COLO668 (cell line): ENCODE results near the gene APPL2.
"Not testable (repeated sequence)": the region's sequence is repeated elsewhere in the genome, so short reads cannot be mapped to it uniquely, and the experiment has no call there.

Source experiments
- DNase-seq: peaks from one replicate; lab custom pipeline; 2025; ENCODE audit not compliant: unreplicated experiment; lab: John Stamatoyannopoulos, UW

The APPL2 gene

DNA sequence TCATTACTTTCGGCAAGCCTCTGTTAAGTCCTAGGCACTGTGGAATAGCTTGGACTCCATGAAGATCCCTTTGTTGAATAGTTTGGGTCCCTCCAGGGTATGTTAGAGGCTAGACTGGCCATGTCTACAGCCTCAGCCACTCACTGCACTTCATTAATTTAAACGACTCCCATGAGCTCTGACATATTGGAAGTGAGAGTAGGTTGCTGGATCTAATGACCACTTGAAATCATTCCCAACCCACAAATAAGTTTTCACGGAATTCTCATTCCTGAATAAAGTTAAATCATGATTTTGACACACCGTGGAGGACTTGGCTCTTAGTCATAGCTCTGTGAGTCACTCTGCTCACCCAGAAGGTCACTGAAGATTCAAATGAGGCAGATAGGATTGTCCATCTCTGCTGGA lies 21.4 kb upstream of the APPL2 start:
- no peak for DNase-seq

DNA sequence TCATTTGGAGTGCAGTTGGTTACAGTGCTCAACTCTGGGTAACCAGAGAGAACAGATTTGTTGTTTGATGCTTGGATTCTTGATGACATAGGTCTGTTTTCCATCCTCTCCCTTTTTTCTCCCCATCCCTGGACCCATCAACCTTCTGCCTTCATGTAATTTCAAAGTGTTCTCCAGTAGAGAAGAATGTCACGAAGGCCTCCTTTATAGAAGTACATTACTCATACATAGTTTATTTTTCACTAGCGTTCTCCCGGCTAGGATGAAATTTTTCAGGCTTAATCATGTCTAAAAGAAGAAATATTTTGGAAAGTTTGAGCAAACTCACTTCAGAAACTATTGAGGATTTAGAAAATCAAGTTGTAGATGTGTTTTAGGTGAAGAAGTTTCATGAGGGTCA lies 20.9 kb upstream of the APPL2 start:
- DNase-seq: no peak

DNA sequence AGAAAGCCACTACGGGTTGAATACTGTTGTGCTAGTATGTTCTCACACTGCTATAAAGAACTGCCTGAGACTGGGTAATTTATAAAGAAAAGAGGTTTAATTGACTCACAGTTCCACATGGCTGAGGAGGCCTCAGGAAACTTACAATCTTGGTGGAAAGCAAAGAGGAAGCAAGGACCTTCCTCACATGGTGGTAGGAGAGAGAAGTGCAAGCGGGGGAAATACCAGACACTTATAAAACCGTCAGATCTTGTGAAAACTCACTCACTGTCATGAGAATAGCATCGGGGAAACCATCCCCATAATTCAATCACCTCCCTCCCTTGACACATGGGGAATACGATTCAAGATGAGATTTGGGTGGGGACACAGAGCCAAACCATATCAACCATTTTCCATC lies 20.5 kb upstream of the APPL2 start:
- DNase-seq: not testable (repeated sequence)

DNA sequence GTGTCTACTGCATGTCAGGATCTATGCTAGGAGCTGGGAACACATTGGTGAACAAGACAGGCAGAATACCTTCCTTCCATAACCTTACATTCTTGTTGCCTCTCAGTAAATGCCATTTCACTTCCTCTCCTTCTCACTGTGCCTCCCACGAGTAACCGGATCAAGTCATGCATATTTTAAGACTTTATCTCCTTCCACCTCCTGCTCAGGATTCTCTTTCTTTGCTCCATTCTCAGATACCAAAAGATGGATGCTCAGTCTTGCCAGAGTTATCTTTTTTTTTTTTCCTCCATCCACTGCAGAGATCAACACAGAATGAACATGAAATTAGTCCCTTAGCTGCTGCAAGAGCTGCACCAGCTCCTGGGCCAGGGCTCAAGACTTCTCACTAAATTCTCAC lies 20.0 kb upstream of the APPL2 start:
- DNase-seq: no peak

DNA sequence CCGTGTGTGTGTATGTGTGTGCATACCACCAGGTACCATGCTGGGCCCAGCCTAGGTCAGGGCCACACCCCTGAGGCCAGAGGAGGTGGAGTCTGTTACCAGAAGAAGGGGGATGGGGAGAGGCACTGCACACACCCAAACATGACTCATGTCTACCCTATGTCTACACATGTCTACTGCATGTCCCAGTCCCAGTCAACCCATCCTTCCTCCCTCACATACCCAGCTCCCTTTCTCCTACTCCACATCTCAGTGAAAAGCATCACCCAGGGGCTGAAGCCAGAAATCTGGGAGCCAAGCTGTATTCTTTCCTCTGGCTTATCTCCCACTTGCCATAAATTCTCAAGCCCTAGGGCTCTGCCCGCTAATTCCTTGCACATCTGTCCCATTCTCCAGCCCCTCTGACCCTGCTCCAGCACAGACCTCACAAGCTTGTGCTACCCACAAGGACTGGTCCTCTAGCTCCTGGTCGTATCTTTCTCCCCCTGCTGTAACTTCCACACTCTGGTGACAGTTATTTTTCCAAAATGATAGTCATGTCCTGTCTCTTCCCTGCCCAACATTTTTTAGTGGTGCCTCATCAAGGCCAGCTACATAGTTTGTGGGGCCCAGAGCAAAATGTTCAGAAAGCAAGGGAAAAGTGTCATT lies 18.0 kb upstream of the APPL2 start:
- no peak for DNase-seq

DNA sequence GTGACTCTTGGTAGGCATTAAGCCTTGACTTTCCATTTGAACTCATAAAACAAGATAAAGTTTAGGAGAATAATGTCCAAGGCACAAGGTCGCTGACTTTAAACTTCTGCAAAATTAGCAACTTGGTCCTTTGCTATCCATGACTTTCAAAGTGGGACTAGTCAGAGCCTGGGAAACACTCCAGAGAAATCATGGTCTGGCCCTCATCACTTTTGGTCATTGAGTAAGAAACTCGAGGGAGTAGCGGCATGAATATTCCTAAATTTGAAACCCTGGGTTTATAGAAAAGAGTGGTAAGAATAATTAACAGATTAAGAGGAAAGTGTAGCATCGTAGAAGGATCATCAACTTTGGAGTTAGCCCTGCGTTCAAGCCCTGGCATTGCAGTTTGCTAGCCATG lies 16.9 kb upstream of the APPL2 start:
- no peak for DNase-seq

DNA sequence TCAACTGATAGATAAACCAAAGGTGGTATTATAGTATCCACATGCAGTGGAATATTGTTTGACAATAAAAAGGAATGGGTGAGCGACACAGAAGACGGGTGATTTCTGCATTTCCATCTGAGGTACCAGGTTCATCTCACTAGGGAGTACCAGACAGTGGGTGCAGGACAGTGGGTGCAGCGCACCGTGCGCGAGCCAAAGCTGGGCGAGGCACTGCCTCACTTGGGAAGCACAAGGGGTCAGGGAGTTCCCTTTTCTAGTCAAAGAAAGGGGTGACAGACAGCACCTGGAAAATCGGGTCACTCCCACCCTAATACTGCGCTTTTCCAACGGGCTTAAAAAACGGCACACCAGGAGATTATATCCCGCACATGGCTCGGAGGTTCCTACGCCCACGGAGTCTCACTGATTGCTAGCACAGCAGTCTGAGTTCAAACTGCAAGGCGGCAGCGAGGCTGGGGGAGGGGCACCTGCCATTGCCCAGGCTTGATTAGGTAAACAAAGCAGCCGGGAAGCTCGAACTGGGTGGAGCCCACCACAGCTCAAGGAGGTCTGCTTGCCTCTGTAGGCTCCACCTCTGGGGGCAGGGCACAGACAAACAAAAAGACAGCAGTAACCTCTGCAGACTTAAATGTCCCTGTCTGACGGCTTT lies 9.9 kb upstream of the APPL2 start:
- DNase-seq: not testable (repeated sequence)

DNA sequence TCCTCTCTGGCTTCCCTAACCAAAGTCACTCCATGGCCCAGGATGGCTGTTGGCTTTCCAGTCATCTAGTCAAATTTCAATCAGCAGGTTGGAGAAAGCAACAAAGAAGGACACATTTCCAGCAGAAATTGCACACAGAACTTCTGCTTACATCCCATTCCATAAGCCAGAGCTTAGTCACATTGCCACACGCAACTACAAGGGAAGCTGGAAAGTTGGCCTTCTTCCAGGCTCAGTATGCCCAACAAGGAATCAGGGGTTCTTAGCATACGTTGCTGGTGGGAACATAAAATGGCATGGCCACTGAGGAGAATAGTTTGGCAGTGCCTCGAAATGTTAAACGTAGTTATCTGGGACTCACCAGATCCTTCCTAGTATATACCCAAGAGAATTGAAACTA lies 9.3 kb upstream of the APPL2 start:
- DNase-seq: no peak

DNA sequence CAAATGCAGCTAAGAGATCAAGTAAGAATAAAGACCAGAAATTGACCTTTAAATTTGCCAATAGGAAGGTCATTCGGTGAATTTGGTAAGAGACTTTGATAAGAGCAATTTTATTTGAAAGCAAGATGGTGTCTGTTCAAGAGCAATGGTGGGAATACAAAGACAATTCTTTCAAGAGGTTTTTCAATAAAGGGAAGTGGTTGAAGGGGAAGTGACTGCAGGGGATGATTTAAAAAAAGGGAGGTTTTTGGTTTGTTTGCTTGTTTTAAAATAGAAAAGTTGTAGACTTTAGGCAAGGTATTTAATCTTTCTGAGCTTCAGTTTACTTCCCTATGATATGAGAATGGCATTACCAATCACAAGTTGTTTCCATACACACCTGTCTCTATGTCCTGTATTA lies 4.3 kb upstream of the APPL2 start:
- DNase-seq: no peak

DNA sequence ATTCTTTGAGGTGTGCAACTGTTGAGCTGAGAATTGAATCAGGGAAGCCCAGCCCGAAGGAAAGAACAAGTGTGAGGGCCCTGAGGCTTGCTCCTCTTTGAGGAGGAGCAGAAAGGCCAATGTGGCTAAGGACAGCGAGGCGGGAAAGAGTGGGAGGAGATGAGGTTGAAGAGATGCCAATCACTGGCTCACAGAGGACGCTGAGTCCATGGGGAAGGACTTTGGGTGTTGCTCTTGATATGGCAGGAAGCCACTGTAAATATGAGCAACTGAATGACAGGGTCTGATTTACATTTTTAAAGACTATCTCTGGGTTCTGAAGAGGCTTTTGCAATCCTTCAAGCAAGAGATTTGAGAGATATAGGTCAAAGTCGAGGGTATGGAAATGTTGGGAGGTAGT lies 3.3 kb upstream of the APPL2 start:
- no peak for DNase-seq

DNA sequence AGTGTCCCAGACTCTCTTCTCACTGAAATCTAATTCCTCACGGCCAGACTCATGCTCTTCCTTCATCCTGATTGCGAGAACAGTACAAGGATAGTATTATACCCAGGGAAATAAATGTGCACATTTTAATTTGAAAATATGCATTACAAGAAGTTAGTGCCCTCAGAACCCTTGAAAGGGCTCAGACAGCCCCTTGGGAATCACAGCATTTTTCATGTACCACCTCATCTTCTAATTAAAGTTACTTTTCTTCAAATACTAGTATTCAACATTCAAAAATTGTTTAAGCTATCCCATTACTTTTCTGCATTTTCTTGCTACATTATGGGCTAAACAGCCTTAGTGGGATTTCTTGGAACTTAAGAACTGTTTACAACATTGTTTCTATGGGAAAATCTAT lies 1.7 kb upstream of the APPL2 start:
- DNase-seq: no peak

DNA sequence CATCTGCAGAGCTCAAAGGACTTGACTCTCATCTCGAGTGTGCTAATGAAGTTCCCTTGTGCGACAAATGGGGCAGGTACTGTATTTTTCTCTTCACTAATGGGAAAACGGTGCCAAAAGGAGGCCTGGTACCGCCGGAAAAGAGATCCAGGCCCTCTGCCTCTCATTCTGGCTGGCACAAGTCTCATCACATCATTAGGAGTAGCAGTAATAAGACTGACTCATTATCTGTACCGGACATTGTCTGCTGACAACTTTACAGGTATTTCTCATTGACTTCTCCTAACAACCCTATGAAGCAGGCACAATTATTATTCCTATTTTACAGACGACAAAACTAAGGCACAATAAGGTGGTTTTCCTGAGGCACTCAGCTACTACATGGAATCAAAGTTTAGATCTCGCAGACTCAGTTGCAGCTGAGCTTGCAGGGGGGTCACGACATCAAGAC lies 668 bp downstream of the APPL2 start:
- DNase-seq: no peak

DNA sequence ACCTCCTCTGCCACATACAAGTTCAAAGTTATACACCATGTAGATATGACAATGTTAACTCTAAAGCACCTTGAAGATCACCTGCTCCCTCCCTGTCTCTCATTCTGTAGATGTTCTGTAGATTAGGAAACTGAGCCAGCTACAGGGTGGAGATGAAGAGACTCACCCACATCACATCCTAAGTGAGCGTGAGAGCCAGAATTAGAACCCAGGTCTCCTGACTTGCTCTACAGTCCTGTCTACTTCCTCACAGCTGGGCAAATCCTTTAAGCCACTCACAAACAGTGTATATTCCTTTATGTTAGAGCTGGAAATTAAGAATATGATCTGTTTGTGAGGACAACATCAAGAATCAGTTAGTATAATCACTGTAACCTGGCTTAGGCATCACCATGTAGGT lies 1.8 kb downstream of the APPL2 start:
- DNase-seq: no peak

DNA sequence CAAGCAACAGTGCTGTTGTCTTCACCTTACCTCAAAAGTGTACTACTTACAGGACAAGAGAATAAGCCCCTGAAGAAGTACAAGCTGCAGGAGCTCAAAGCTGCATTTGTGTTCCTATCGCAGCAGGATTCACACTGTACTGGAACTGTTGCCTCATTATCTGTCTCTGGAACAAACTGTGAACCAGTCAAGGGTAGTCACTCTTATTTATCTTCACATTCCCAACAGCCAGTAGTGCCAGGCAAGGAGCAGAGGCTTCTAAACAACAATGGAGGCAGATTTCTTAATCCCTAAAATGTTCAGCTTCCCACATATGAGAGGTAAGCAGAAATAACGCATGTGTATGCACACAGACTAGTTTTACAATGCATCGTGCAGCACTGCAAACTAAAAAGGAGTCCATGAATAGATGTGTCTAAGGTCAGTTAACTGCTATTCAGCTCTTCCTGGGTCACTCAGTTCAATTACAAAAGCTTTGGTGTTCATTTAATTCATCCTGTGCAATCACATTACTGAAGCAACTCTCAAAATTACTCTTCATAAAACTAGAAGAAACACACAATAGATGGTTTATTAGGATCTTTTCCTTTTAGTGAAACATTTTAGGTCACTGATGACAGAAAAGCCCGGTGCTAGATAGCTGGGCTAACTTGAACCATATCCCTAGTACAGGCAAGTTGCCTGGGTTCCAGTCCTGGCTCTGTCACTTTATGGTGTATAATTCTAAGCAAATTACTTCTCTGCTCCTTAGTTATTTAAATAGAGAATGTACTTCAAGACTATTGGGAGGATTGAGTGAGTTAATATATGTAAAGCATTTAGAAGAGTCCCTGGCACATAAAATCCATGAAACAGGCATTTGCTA lies 2.7 kb downstream of the APPL2 start:
- DNase-seq: no peak

DNA sequence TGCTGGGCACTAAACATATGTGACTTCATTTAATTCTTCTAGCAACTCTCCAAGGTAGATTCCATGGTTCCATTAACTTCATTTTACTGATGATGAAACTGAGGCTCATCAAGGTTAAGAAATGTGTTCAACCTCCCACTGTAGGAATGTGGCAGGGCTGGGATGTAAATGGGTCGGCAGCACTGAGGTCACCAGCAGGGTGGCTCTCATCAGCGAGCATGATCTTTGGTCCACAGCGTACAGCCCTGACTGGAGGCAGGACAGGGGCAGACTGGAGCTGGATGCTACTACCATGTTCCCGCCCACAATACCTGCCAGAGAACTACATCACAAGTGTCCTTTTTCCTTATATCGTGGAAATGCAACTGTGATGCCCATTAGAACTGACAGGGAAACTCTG lies 4.6 kb downstream of the APPL2 start:
- no peak for DNase-seq

DNA sequence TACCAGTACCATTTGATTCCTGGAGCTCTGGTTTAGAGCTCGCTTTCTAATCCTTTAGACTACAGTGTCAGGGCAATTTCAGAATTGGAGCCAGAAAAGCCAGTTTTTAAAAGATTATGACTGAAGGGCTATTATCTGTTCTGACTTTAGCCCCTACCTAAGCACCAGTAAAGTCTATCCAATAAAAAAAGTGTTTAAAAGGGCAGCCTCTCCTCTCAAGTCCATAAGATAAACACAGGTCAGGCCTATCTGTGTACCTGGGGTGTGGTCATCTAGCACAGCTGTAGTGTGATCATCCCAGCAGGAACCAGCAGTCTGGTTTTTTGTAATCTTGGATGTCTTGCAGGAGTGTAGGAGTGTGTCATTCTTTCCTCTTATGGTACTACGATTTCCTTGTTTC lies 6.6 kb downstream of the APPL2 start:
- DNase-seq: no peak

DNA sequence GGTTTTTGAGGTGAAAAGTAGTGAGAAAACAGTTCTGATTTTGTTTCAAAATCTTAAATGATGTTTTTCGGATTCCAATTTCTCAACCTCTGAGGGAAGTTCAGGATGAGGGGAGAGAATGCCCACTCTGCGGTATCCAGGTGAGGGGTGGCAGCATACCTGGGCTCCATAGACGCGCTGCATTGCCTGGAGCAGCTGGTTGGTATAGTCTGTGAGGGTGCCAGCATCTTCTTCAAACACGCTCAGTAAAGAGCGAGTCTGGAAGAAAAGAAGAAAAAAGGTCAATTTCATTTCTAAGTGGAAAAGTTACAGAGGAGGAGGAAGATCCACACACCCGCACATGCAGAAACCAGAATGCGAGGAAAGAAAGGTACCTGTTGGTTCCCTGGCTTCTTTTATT lies 7.0 kb downstream of the APPL2 start:
- no peak for DNase-seq

DNA sequence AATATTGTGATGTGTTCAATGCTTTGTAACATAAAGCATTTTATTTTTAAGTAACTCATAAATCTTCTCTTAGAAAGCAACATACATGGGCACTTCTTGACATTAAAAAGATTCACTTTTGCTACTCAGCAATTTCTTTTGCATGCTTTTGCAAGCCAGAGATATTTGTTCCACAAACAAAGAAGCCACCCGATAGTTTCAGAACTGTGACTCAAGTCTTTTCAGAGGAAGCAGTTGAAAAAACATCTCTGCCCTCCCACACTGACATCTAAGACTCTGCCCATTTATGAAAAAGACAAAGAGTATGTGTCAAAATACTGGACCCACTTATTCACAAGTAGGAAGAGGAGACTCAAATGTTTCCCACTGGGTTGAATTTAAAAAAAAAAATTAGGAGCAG lies 7.5 kb downstream of the APPL2 start:
- no peak for DNase-seq

DNA sequence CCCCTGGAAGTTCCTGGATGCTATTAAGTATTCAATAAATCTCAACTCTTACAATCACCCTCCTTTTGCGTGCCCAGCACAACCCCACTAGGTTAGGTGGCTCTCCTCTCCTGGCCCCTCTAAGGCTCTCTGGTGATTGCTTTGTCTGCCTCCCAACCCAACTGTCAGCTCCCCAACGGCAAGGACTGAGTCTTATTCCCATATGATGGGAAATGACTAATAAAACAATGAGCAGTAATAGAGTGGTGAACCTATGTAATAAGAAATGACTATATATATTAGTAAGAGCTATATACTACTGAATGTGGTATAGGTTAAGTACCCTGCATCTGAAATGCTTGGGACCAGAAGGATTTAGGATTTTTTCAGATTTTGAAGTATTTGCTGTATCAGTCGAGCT lies 8.1 kb downstream of the APPL2 start:
- no peak for DNase-seq

DNA sequence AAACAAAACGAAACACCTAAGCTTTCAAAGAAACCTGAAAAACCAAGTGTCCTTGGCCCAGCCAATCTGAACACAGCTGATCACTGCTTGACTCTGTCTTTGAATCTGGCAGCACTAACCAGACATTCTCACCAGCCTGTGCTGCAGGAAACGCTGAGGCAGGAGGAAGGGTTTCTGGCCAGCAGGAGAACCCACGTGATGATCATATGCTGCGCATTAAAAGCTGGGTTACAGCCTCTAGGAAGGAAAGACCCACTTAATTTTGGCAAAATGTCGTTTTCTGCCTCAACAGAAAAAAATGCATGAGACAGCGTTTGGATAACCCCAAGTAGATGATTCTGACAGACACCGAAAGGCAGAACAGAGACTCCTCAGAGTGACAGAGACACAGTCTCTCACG lies 9.8 kb downstream of the APPL2 start:
- DNase-seq: no peak

DNA sequence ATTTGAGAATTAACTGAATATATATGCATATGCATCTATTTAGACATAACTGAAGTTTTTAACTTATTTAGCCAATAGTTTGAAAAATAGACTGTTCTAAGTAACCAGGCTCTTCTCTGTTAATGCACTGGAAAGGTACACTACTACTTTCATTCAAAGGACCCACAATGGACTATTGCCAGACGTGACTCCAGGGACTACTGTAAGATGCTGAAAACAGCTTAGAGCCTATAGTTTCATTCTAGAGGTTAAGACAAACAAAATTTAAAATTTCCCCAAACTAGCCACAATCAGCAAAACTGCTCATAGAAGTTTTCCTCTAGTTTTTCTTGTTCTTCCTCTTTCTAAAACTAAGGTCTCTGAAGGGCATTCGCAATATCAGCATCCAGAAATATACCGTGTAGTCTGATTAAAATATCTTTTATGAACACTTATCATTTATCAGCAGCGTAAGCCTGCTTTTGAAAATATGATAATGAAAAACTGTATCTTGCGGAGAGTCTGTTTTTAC lies 10.4 kb downstream of the APPL2 start:
- no peak for DNase-seq

DNA sequence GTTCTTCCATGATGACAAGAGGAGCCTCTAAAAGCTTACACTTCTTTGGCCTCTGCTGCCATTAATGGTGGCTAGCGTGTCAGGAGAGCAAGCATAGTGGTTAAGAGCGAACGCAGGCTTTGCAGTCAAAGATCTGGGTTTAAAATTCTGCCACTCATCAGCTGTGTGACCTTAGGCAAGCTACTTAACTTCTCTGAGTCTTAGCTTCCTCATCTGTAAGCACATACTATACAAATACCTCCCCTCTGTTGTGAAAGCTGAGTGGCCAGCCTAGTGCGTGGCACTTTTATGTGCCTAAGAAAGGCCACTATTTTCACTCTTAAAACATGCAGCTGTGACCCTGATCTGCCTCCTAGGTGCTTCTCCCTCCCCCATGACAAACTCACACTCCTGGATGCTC lies 11.6 kb downstream of the APPL2 start:
- DNase-seq: no peak
